Measurements from ENCODE around the gene HDX.
"Not testable (repeated sequence)": the region's sequence is repeated elsewhere in the genome, so short reads cannot be mapped to it uniquely, and the experiment has no call there.

HDX gene

GRCh38 chrX:84339507-84340364 is 162.5 kb downstream of the HDX start:
- DNase-seq (ENCODE audit: low spot score): peak; percentile 17

- no peak for DNase-seq (ENCODE audit: low spot score)
Measured at GRCh38 chrX:84336646-84337045, 165.6 kb downstream of the HDX start.

GRCh38 chrX:84335121-84335520 is 167.1 kb downstream of the HDX start:
- DNase-seq (ENCODE audit: low spot score): no peak

GRCh38 chrX:84322083-84322827 is 180.0 kb downstream of the HDX start:
- no peak for DNase-seq (ENCODE audit: low spot score)

- DNase-seq (ENCODE audit: low spot score): no peak
Measured at GRCh38 chrX:84320614-84321013, 181.6 kb downstream of the HDX start.

GRCh38 chrX:84320023-84320422 is 182.2 kb downstream of the HDX start:
- DNase-seq (ENCODE audit: low spot score): no peak

- DNase-seq (ENCODE audit: low spot score): no peak
Measured at GRCh38 chrX:84318661-84319060, 183.6 kb downstream of the HDX start.

GRCh38 chrX:84315946-84316345 is 186.3 kb downstream of the HDX start:
- not testable (repeated sequence) for DNase-seq (ENCODE audit: low spot score)
